K562 (cell line): ENCODE results near the gene FNDC1. TPM values are rescaled to one million over a fixed set of nuclear protein-coding genes. Genes with fewer than 3 reads are reported as not detected.

ENCODE experiments used
- ATAC-seq: fragments of 200-7000 bp; cut with Tn5 transposase; 3 replicates; pipeline ENCODE4 v1.9.1; 2020; ENCODE audit warnings: moderate library complexity
- BruUV-seq: library from RNA; stranded (reverse); fragments of 400-500 nt; replicated peaks from 2 replicates; lab custom pipeline; 2021; lab: Mats Ljungman, UMichigan
- CTCF ChIA-PET: fragments of 300-600 bp; formaldehyde crosslinking; extraction: SDS; loops from one replicate; lab custom pipeline; 2021; ENCODE audit warnings: low intra/inter-chr PET ratio; lab: Yijun Ruan, JAX
- POLR2A ChIA-PET: fragments of 300-600, 350-650 bp; sonication (Branson Sonifier 250); formaldehyde crosslinking; extraction: SDS; loops from one replicate; lab custom pipeline; 2021; ENCODE audit warnings: antibody characterized with exemption, inconsistent platforms; lab: Yijun Ruan, JAX
- DNase-seq, 4 experiments: peaks; one replicate each; pipeline versions ENCODE4 v3.0.0 to v3.0.0-alpha.2; 2011 to 2018; ENCODE audit warnings: low spot score in 3 of 4, mixed read lengths in 3 of 4; ENCODE audit errors: extremely low read depth in 1 of 4
- FAIRE-seq: peaks from 2 replicates; lab custom pipeline; 2011; peaks lifted over from hg19 to GRCh38; lab: Jason Lieb, UNC
- H2AFZ ChIP-seq: 2 replicates; pipeline ENCODE4 v1.6.0; 2011; ENCODE audit warnings: low read depth, low read length, control low read depth, inconsistent platforms
- H3K27ac ChIP-seq: fragments of 200-600 bp; 3 replicates; pipeline ENCODE4 v1.8.0; 2011; ENCODE audit warnings: low read depth, mild to moderate bottlenecking, control low read depth, inconsistent platforms, low read length, moderate library complexity, mixed read lengths; ENCODE audit errors: extremely low read depth
- H3K27me3 ChIP-seq, 2 experiments: fragments of 300-600 bp in 1 of 2; 2 replicates in 1 of 2; 3 replicates in 1 of 2; pipeline versions ENCODE4 v1.6.0 to v1.8.0; 2011; ENCODE audit warnings: inconsistent platforms in 2 of 2, low read length in 2 of 2, mild to moderate bottlenecking in 1 of 2, mixed read lengths in 1 of 2, moderate library complexity in 1 of 2; ENCODE audit not compliant: control insufficient read depth in 2 of 2, insufficient read depth in 2 of 2
- H3K36me3 ChIP-seq: fragments of 300-600 bp; 3 replicates; pipeline ENCODE4 v1.8.0; 2011; ENCODE audit warnings: mild to moderate bottlenecking, low read length, inconsistent platforms; ENCODE audit not compliant: control insufficient read depth, insufficient read depth
- H3K4me1 ChIP-seq, 2 experiments: fragments of 200-600 bp in 1 of 2; replicated peaks in 1 of 2; 2 replicates in 1 of 2; 3 replicates in 1 of 2; pipeline versions ENCODE4 v1.5.1 to v1.8.0; 2011; ENCODE audit warnings: inconsistent platforms in 2 of 2, low read length in 2 of 2, mild to moderate bottlenecking in 1 of 2, mixed read lengths in 1 of 2, moderate library complexity in 1 of 2; ENCODE audit not compliant: control insufficient read depth in 2 of 2, insufficient read depth in 2 of 2
- H3K4me2 ChIP-seq: 2 replicates; pipeline ENCODE4 v1.6.1; 2011; ENCODE audit warnings: low read length, control low read depth, inconsistent platforms, mixed read lengths; ENCODE audit not compliant: insufficient read depth
- H3K4me3 ChIP-seq: fragments of 200-600 bp; sonication (generic), shearing (Covaris generic); 2 replicates; pipeline ENCODE4 v1.5.1; 2016; ENCODE audit warnings: control low read depth, inconsistent platforms
- H3K79me2 ChIP-seq: fragments of 200-600 bp; 3 replicates; pipeline ENCODE4 v1.8.0; 2011; ENCODE audit warnings: low read length, inconsistent platforms; ENCODE audit not compliant: control insufficient read depth, insufficient read depth
- H3K9ac ChIP-seq, 2 experiments: 2 replicates each; pipeline versions ENCODE4 v1.6.0 to v1.6.1; 2011; ENCODE audit warnings: low read depth in 2 of 2, low read length in 2 of 2, control low read depth in 1 of 2, inconsistent platforms in 1 of 2, mild to moderate bottlenecking in 1 of 2, mixed read lengths in 1 of 2; ENCODE audit not compliant: insufficient read depth in 1 of 2
- H3K9me1 ChIP-seq: one replicate; pipeline ENCODE4 v1.6.0; 2011; ENCODE audit warnings: inconsistent platforms, mild to moderate bottlenecking, low read length, moderate library complexity; ENCODE audit not compliant: control insufficient read depth, insufficient read depth
- H3K9me3 ChIP-seq: replicated peaks from 2 replicates; pipeline ENCODE4 v1.5.1; 2011; ENCODE audit warnings: low read depth, low read length, inconsistent platforms; ENCODE audit not compliant: control insufficient read depth, insufficient read depth
- H4K20me1 ChIP-seq: replicated peaks from 2 replicates; pipeline ENCODE4 v1.6.1; 2011; ENCODE audit warnings: low read length, inconsistent platforms, mixed read lengths; ENCODE audit not compliant: control insufficient read depth, insufficient read depth
- BCL6 ChIP-seq: fragments of 250-450 bp; sonication (Bioruptor Pico); IDR thresholded peaks from 2 replicates; pipeline ENCODE4 v1.4.0; 2020
- CBFA2T2 ChIP-seq: fragments of 450-650 bp; conservative IDR thresholded peaks from 2 replicates; pipeline ENCODE4 v1.6.1; 2017; ENCODE audit warnings: mild to moderate bottlenecking
- DPF2 ChIP-seq: fragments of 450-650 bp; IDR thresholded peaks from 2 replicates; pipeline ENCODE4 v1.6.1; 2016
- EP400 ChIP-seq: fragments of 450-650 bp; IDR thresholded peaks from 2 replicates; pipeline ENCODE4 v1.6.1; 2017; ENCODE audit warnings: antibody characterized with exemption, mild to moderate bottlenecking, moderate library complexity
- FOSL1 ChIP-seq: fragments of 200-800 bp; sonication (Bioruptor generic); conservative IDR thresholded peaks from 2 replicates; pipeline ENCODE4 v1.6.1; 2016; ENCODE audit warnings: missing genetic modification characterization, missing compliant biosample characterization
- HDAC2 ChIP-seq: fragments of 450-650 bp; IDR thresholded peaks from 2 replicates; pipeline ENCODE4 v1.6.1; 2016; ENCODE audit warnings: mild to moderate bottlenecking
- KLF1 ChIP-seq: fragments of 450-650 bp; IDR thresholded peaks from 2 replicates; pipeline ENCODE4 v1.6.1; 2016; ENCODE audit warnings: missing genetic modification characterization, missing compliant biosample characterization
- NFIC ChIP-seq: fragments of 450-650 bp; IDR thresholded peaks from 2 replicates; pipeline ENCODE4 v1.6.1; 2017; ENCODE audit warnings: mild to moderate bottlenecking, inconsistent platforms
- TAF9B ChIP-seq: fragments of 450-650 bp; IDR thresholded peaks from 2 replicates; pipeline ENCODE4 v1.6.1; 2018; ENCODE audit warnings: mild to moderate bottlenecking; ENCODE audit not compliant: partially characterized antibody
- TRIM28 ChIP-seq: fragments of 450-650 bp; IDR thresholded peaks from 2 replicates; pipeline ENCODE4 v1.6.1; 2017
- ZNF644 ChIP-seq: fragments of 200-800 bp; sonication (Bioruptor generic); IDR thresholded peaks from 2 replicates; pipeline ENCODE4 v1.6.1; 2016; ENCODE audit warnings: low read depth, missing genetic modification characterization, missing compliant biosample characterization
- ZNF699 ChIP-seq: fragments of 250-450 bp; sonication (Bioruptor Pico); IDR thresholded peaks from 2 replicates; pipeline ENCODE4 v1.8.0; 2021; ENCODE audit warnings: mild to moderate bottlenecking, moderate library complexity; ENCODE audit not compliant: insufficient replicate concordance
- WGBS: fragments of 100-300 bp; shearing (Covaris generic); methylation state at CpG from one replicate; pipeline ENCODE4 v1.1.6; 2016; ENCODE audit warnings: low coverage, mixed read lengths; ENCODE audit not compliant: insufficient coverage; ENCODE audit errors: missing lambda C conversion rate; 5-methylcytosine and 5-hydroxymethylcytosine counted together
- in situ Hi-C: fragments of 300-500 bp; cut with MboI; formaldehyde crosslinking; loops from 4 replicates; pipeline ENCODE4 v1.15.0; 2018; ENCODE audit warnings: inconsistent platforms, mixed read lengths
- intact Hi-C: fragments of 100-400 bp; cut with micrococcal nuclease; formaldehyde crosslinking; loops from 2 replicates; pipeline ENCODE4 v1.14.2; 2022
- polyA plus RNA-seq, 8 experiments: library from polyadenylated mRNA; depleted of rRNA in 4 of 8; stranded (reverse) in 5 of 8; unstranded in 3 of 8; fragments of >200 nt; fragmentation: Nextera tagmentation in 2 of 8; fragmentation: Illumina TruSeq in 1 of 8; extraction: Ambion mirVana in 2 of 8; extraction: Trizol in 1 of 8; gene quantifications; 2 replicates each; pipeline versions ENCODE4 v1.2.1 to v1.2.3, GENCODE V29; 2011 to 2014; ENCODE audit warnings: inconsistent platforms in 1 of 8, missing spikeins in 1 of 8
- total RNA-seq, 7 experiments: library from RNA; depleted of rRNA in 6 of 7; stranded (reverse); fragments of >200 nt in 6 of 7; fragmentation: Illumina TruSeq in 2 of 7; extraction: Trizol in 2 of 7; gene quantifications; 2 replicates each; pipeline versions ENCODE4 v1.2.1 to v1.2.3, GENCODE V29; 2011 to 2021; ENCODE audit warnings: low replicate concordance in 1 of 7
- TF ChIP-seq, protein P1 (sequence below), 2 experiments: fragments of 450-650 bp; IDR thresholded peaks; 2 replicates each; pipeline ENCODE4 v1.6.1; 2016; ENCODE audit warnings: mild to moderate bottlenecking in 2 of 2, borderline replicate concordance in 1 of 2, low read depth in 1 of 2, moderate library complexity in 1 of 2

The FNDC1 gene
- total and polyA plus RNA-seq, 9 of the 15 experiments (the other 6 are each of a cell fraction or from before 2014, with no cell fraction given): not detected

DNA sequence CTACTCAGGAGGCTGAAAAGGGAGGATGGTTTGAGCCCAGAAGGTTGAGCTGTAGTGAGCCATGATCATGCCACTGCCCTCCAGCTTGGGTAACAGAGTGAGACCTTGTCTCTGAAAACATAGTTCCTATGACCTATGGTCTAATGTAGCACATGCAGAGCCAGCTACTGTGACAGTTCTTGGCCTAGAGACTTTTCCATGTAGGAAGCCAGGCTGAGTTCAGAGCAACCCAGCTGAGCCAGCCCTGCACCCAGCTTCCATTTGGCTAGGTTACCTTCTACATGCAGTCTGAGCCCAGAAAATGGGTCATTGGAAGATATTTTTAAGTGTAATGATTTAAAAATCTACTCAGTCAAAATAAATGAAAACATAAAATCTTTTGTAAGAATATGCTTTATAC lies 92.8 kb downstream of the FNDC1 start (continued):
- TF ChIP-seq, protein P1, sequence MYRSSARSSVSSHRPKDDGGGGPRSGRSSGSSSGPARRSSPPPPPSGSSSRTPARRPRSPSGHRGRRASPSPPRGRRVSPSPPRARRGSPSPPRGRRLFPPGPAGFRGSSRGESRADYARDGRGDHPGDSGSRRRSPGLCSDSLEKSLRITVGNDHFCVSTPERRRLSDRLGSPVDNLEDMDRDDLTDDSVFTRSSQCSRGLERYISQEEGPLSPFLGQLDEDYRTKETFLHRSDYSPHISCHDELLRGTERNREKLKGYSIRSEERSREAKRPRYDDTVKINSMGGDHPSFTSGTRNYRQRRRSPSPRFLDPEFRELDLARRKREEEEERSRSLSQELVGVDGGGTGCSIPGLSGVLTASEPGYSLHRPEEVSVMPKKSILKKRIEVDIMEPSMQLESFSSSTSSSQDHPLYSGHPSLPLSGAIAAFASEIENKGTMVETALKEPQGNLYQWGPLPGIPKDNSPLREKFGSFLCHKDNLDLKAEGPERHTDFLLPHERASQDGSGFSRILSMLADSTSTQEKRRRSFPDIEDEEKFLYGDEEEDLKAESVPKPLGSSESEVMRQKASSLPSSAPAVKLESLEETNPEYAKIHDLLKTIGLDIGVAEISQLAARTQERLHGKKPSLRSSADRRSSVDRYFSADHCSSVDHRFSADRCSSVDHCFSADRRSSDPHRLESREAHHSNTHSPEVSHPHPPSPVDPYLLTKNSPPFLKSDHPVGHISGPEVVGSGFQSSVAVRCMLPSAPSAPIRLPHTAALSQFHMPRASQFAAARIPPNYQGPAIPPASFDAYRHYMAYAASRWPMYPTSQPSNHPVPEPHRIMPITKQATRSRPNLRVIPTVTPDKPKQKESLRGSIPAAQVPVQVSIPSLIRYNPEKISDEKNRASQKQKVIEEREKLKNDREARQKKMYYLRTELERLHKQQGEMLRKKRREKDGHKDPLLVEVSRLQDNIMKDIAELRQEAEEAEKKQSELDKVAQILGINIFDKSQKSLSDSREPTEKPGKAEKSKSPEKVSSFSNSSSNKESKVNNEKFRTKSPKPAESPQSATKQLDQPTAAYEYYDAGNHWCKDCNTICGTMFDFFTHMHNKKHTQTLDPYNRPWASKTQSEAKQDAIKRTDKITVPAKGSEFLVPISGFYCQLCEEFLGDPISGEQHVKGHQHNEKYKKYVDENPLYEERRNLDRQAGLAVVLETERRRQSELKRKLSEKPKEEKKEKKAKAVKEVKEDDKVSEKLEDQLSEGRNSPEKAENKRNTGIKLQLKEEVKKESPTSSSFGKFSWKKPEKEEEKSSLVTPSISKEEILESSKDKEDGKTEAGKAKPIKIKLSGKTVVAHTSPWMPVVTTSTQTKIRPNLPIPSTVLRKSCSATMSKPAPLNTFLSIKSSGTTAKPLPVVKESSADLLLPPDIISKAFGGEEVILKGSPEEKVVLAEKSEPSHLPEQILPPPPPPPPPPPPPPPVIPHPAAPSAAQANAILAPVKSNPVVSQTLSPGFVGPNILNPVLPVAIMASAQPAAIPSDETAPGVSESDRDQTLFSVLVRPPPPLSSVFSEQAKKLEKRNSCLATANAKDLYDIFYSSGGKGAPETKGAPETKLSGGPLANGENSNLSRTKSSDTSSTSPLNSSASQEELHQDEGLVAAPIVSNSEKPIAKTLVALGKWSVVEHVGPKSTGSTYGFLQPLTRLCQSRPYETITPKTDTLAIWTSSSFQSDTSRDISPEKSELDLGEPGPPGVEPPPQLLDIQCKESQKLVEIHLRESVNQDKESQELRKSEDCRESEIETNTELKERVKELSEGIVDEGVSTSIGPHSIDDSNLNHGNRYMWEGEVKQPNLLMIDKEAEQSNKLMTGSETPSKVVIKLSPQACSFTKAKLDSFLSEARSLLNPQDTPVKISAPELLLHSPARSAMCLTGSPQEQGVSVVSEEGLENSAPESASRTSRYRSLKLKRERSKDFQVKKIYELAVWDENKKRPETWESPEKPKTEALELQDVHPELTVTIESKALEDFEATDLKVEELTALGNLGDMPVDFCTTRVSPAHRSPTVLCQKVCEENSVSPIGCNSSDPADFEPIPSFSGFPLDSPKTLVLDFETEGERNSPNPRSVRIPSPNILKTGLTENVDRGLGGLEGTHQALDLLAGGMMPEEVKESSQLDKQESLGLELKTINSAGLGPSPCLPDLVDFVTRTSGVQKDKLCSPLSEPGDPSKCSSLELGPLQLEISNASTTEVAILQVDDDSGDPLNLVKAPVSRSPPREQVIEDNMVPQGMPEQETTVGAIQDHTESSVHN (IDR thresholded peaks at IDR 0.05; ENCODE audit: borderline replicate concordance in 1 of 2, low read depth in 1 of 2): no peak
- TF ChIP-seq, all 486 proteins: peak for 0

- H3K36me3 ChIP-seq: no peaks in the 10 kb centered on the region
- no peaks in the 10 kb centered on the region for H3K9me1 ChIP-seq
- no TSS peak for BruUV-seq
- H3K79me2 ChIP-seq: no peaks in the 10 kb centered on the region
- no peak for ATAC-seq
- intact Hi-C loops (no loop called here), in situ Hi-C loops (no loop called here)
- H3K9ac ChIP-seq: no peak overlapping the region
- no peak for FAIRE-seq
- whole genome bisulfite sequencing: 0% methylated on average over 2 of the region's 2 CpGs
- ChIA-PET CTCF (no interaction called here), POLR2A (no interaction called here)
- no peak for DNase-seq
- no peak overlapping the region for H3K4me3 ChIP-seq
- no peak overlapping the region for H3K27ac ChIP-seq
- no peak overlapping the region for H3K4me2 ChIP-seq
- H4K20me1 ChIP-seq: no peaks in the 10 kb centered on the region
- no peaks in the 10 kb centered on the region for H3K4me1 ChIP-seq
- H3K27me3 ChIP-seq: no peaks in the 10 kb centered on the region
- H2AFZ ChIP-seq: no peak overlapping the region
- no peaks in the 10 kb centered on the region for H3K9me3 ChIP-seq
- TF ChIP-seq ZNF644 (tag): no peak
- TF ChIP-seq EP400: no peak
- no peak for TF ChIP-seq HDAC2
- no peak for TF ChIP-seq CBFA2T2
- no peak for TF ChIP-seq FOSL1 (tag)
- no peak for TF ChIP-seq TRIM28
- no peak for TF ChIP-seq KLF1 (tag)
- no peak for TF ChIP-seq DPF2
- no peak for TF ChIP-seq ZNF699 (CRISPR knock-in tag)
- no peak for TF ChIP-seq TAF9B
- TF ChIP-seq BCL6 (CRISPR knock-in tag): no peak
- TF ChIP-seq NFIC: no peak
Observed at GRCh38 chr6:159262586-159262985, 93.4 kb downstream of the FNDC1 start.
